Activated CD4-positive, CD25-positive, alpha-beta regulatory T cell treated with anti-CD3 and anti-CD28 coated beads, Interleukin-2, amount 50 U/mL, for 16 hours (primary cell): ENCODE results near the gene TMEM186.
A peak's percentile ranks its signal among the peaks of the same experiment; 100 is the strongest.
"Not testable (repeated sequence)": the region's sequence is repeated elsewhere in the genome, so short reads cannot be mapped to it uniquely, and the experiment has no call there.

Source experiments
- DNase-seq: peaks from one replicate; pipeline ENCODE4 v3.0.0-alpha.2; 2020; ENCODE audit warnings: low read depth, low spot score

The TMEM186 gene, protein sequence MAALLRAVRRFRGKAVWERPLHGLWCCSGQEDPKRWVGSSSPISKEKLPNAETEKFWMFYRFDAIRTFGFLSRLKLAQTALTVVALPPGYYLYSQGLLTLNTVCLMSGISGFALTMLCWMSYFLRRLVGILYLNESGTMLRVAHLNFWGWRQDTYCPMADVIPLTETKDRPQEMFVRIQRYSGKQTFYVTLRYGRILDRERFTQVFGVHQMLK

GRCh38 chr16:8797364-8798173, at the start of gene TMEM186, which contains the start of gene PMM2:
Gene TMEM186 (minus strand): TSS chr16:8797639. CDS start chr16:8797614, 25 bp downstream.
Gene PMM2 (plus strand): TSS chr16:8797839. CDS start chr16:8797883, 44 bp downstream.
- peak; percentile 93 for DNase-seq

- no peak for DNase-seq
These were observed 49.7 kb upstream of the TMEM186 start for GRCh38 chr16:8847145-8847544.

GRCh38 chr16:8846401-8846932, 49.0 kb upstream of the TMEM186 start:
- DNase-seq, result no peak

- DNase-seq, result no peak
These were observed 48.4 kb upstream of the TMEM186 start for GRCh38 chr16:8845699-8846298.

- not testable (repeated sequence) for DNase-seq
These were observed 45.9 kb upstream of the TMEM186 start for GRCh38 chr16:8843296-8843695.

DNA sequence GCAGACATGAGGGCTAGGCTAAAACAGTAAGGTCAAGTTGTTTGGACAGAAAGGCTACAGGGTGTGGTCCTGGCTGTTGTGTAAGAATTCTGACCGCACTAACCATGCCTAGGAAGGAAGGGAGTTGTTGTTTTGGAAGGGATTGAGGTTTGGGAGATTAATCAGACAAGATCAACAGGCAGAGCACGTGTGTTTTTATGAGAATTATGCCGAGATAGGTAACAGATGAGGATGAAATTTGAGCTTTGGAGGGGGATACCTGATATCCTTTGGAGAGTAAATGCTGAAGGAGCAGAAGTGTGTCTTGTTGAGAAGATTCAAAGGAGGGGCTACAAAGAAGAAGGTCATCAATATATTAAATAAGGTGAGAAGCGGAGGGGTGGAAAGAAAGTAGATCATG, 44.6 kb upstream of the TMEM186 start:
- not testable (repeated sequence) for DNase-seq

DNA sequence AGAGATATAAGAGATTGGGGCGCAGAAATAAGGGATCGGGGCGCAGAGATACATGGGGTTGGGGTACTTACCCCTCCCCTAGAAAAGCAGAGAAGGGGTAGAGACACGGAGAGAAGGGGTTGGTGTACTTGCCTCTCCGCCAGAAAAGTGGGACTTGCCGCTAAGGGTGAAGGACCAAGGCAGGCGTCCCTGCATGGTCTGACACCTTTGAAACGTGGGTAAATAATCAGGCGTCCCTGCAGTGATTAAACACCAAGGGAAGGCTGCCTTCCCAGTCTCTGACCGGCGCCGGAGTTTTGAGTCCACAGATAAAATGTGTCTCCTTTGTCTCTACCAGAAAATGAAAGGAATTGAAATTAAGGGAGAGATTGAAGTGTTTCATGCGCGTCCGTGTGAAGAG, 40.2 kb upstream of the TMEM186 start:
- not testable (repeated sequence) for DNase-seq

DNA sequence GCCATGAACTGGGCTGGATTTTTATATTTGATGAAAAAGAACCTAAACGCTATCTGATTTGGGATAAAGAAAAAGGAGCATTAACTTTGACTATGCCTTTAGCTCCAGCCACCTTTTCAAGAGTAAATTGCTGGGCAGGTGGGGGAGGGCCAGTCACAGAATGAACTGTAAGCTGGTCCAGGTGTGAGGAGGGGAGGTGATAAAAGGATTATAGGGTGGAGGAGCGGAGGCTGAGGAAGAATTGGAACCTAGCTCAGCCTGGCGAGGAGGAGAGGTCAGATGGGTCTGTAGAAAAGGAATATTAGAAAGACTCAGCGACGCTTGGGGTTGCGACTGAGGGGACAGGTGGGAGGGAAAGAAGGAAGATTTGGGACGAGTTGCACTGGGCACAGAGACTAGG, 39.4 kb upstream of the TMEM186 start:
- DNase-seq, result not testable (repeated sequence)

- no peak for DNase-seq
These were observed 35.3 kb upstream of the TMEM186 start for GRCh38 chr16:8832717-8833105.

- no peak for DNase-seq
These were observed 34.7 kb upstream of the TMEM186 start for GRCh38 chr16:8831871-8832716.

DNA sequence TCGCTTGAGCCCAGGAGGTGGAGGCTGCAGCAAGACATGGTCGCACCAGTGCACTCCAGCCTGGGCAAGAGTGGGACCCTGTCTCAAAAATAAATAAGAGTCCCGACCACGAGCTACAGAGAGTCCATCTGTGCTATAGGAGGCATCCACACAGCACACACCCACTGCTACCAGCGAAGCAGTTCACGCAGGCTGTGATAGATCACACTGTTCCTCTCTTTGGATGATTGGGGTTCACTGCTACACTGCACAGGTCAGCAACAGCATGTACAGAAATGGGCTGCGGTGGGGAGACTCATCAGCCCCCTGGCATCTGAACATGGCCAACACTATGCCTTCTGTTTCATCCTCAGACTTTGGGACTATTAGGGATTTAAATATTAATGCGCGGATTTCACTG, 34.0 kb upstream of the TMEM186 start:
- DNase-seq, result no peak

DNA sequence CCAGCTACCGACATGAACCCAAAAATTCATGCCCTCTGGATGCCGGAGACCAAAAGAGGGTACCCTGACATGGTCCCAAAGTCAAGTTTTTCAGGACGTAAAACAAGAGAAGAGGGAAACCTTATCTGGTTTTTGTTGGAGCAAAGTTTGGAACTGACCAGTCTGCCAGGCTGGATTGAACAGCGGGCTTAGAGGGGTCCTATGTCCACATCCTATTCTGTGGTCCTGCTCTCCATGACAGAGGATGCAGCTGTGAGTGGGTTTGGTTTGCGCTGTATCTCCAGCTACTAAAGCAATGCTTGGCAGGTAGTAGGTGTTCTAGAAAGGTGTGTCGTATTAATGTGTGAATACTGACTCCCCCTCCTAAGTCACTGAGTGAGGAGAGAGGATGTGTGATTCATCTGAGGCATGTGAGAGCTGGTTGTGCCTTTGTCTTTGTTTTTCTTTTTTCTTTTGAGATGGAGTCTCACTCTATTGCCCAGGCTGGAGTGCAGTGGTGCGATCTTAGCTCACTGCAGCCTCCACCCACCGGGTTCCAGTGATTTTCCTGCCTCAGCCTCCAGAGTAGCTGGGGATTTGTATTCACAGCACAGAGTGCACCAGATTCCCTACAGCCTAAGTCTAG, 31.2 kb upstream of the TMEM186 start:
- no peak for DNase-seq

DNA sequence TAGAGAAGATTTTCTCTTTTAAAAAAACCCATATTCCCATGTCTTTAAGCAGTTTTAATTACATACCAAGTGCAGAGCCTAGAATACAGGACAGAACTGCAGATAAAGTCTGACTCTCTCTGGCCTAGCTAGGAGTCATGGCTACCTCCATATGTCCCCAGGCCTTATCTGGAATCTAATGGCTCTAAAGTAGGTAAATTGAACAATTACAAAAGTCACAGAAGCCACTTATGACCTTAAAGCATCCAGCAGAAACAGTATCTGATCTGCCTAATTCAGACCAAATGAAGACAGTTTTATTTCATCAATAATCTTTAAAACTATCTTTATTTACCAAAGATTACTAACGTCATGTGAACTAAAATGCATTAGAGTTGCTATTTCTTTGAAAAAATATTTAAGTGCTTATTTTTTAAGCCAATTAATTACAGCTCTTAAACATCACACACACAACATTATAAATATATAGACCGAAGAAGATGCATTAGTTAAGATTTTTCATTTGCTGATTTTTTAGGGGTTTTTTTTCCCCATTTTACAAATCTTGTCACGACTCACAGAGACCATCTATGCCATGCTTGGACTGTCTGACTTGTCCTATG, 28.9 kb upstream of the TMEM186 start:
- DNase-seq, result no peak

DNA sequence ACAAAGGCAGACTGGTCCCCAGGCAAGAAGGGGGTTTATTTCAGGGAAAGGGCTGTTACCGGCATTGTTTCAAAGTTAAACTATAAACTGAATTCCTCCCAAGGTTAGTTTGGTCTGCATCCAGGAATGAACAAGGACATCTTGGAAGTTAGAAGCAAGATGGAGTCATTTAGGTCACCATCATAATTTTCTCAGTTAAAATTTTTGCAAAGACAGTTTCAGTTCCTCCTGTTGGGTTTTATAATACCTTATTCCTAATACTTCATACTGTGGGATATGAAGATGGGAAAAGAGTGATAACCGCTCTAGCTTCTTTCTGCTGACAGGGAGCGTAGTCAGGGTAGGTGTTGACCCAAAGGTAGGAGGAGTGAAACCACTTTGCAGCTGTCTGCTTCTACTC, 25.0 kb upstream of the TMEM186 start:
- no peak for DNase-seq

DNA sequence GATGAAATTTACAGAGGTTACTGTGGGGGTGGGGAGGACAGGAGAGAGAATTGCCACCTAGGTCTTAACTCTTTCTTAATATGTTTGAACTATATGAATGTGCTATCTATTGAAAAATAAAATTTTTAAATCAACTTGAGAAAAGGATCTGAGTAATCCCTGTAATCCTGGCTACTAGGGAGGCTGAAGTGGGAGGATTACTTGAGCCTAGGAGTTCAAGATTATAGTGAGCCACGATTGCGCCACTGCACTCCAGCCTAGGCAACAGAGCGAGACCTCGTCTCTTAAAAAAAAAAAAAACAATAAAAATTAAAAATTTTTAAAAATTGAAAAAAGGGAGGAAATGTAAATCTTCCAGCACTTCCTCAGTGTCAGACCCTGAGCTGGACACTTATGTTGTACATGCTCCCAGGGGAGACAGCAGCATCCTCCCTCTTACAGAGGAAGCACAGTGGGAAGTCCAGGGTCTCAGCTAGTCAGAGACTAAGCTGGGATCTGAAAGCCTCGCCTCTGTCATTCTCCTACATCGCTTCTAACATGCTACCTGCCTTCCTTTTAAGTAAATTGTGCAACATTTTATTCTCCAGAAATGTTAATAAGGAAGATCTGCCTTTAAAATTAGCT, 22.1 kb upstream of the TMEM186 start:
- no peak for DNase-seq

GRCh38 chr16:8818504-8819270, 21.2 kb upstream of the TMEM186 start:
- DNase-seq, result no peak

GRCh38 chr16:8816967-8817655, 19.7 kb upstream of the TMEM186 start:
- no peak for DNase-seq

DNA sequence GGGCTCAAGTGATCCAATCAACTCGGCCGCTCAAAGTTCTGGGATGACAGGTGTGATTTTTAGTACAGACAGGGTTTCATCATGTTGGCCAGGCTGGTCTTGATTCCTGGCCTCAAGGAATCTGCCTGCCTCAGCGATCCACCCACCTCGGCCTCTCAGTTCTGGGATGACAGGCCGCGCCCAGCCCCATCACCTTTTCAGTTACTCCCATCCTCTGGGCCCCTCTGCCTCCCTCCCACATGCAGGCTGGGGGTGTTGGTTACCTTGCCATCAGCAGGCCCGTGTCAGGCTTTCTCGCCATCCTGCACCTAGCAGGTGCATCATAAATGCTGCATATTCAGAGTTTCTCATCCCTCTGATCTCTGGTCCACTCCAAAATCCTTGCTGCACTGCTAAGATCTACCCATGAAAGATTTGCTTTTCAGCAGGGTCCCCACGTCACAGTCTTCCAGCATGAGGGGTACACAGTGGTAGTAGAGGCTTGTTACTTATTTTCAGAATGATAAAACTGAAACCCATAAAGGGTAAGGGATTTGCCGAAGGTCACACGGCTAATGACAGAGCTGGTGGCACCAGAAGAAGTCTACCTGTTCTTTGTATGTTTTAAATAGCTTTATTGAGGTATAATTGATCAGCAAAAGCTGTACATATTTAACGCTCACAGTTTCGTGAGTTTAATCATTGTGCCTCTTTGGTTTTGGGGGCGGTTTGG, 16.8 kb upstream of the TMEM186 start:
- DNase-seq, result no peak
